A549 (cell line): ENCODE measurements around the gene ABCA2.

Source experiments
- BHLHE40 ChIP-seq: IDR thresholded peaks from 2 replicates; pipeline ENCODE4 v1.6.1; 2012; ENCODE audit warnings: low read depth, low read length, inconsistent platforms
- NR3C1 ChIP-seq: fragments of >200 bp; sonication (Bioruptor Twin); formaldehyde crosslinking; IDR thresholded peaks from 3 replicates; pipeline ENCODE4 v1.6.1; 2017
- PBX3 ChIP-seq: IDR thresholded peaks from 2 replicates; pipeline ENCODE4 v1.6.1; 2012
- POLR2A ChIP-seq: IDR thresholded peaks from 2 replicates; pipeline ENCODE4 v1.6.1; 2012; ENCODE audit warnings: mild to moderate bottlenecking, low read length
- POLR2AphosphoS2 ChIP-seq: conservative IDR thresholded peaks from 2 replicates; pipeline ENCODE4 v1.6.1; 2012; ENCODE audit warnings: low read length, improper control_type of control experiment, inconsistent platforms
- TF ChIP-seq, protein P1 (sequence below): fragments of >200 bp; sonication (Bioruptor Twin); formaldehyde crosslinking; IDR thresholded peaks from 3 replicates; pipeline ENCODE4 v1.5.1; 2016

- TF ChIP-seq, protein P1, sequence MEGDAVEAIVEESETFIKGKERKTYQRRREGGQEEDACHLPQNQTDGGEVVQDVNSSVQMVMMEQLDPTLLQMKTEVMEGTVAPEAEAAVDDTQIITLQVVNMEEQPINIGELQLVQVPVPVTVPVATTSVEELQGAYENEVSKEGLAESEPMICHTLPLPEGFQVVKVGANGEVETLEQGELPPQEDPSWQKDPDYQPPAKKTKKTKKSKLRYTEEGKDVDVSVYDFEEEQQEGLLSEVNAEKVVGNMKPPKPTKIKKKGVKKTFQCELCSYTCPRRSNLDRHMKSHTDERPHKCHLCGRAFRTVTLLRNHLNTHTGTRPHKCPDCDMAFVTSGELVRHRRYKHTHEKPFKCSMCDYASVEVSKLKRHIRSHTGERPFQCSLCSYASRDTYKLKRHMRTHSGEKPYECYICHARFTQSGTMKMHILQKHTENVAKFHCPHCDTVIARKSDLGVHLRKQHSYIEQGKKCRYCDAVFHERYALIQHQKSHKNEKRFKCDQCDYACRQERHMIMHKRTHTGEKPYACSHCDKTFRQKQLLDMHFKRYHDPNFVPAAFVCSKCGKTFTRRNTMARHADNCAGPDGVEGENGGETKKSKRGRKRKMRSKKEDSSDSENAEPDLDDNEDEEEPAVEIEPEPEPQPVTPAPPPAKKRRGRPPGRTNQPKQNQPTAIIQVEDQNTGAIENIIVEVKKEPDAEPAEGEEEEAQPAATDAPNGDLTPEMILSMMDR, result no peak
- TF ChIP-seq BHLHE40 (no peak), NR3C1 (no peak), POLR2A (no peak), PBX3 (no peak), POLR2AphosphoS2 (no peak)
Measured at GRCh38 chr9:136960938-136961275, 67.1 kb downstream of the ABCA2 start.
